Eye (tissue), 1 donor: ENCODE results near the gene COL18A1.
"Not testable (repeated sequence)": the region's sequence is repeated elsewhere in the genome, so short reads cannot be mapped to it uniquely, and the experiment has no call there.

Experiments used
- DNase-seq: peaks from one replicate; pipeline ENCODE4 v3.0.0-alpha.2; 2015

The COL18A1 gene

GRCh38 chr21:45525153-45525909 is 120.4 kb downstream of the COL18A1 start:
- DNase-seq, result no peak

GRCh38 chr21:45525910-45526306 is 120.9 kb downstream of the COL18A1 start:
- no peak for DNase-seq

- DNase-seq, result not testable (repeated sequence)
Measured at GRCh38 chr21:45527151-45527999, 122.4 kb downstream of the COL18A1 start.

DNA sequence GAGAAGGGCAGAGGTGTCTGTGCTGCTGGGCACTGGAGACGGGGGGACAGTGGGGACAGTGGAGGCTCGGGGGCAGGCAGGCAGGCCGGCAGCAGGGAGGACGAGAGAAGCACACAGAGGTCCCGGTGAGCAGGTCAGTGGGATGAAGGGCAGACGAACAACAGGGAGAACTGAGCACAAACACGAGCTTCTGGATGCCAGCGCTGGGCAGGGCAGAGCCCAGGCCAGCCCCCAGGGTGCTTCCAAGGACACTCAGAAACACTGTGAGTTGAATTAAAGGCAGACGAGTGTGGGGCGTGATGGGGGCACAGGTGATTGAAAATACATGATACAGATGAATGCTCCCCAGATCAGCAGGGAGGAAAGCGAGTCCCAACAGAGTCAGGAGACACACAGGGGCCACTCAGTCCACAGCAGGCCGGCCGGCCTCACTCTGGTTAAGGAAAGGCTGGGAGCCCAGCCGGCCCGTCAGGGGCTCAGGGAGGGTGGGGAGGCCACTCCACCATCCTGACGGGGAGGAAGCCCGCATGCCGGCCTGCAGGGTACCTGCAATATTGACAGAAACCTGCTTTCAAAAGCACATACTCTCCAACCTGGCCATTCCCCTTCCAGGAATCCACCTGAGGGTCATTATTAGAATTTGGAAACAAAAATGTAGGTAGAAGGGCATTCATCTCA is 123.2 kb downstream of the COL18A1 start:
- DNase-seq, result no peak

GRCh38 chr21:45528981-45529784 is 124.2 kb downstream of the COL18A1 start:
- no peak for DNase-seq

DNA sequence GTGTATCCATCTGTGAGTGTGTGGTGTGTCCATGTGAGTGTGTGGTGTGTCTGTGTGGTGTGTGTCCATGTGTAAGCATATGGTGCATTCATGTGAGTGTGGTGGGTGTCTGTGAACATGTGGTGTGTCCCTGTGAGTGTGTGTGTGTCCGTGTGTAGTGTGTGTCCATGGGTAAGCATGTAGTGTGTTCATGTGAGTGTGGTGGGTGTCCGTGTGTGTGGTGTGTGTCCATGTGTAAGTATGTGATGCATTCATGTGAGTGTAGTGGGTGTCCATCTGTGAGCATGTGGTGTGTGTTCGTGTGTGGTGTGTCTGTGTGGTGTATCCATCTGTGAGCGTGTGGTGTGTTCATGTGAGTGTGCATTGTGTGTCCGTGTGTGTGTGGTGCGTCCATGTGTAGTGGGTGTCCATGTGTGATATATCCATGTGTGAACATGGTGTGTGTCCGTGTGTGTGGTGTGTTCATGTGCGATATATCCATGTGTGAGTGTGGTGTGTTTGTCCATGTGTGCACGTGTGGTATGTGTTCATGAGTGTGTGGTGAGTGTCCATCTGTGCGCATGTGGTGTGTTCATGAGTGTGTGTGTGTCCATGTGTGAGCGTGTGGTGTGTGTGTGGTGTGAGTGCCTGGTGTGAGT is 124.9 kb downstream of the COL18A1 start:
- DNase-seq, result no peak

- no peak for DNase-seq
Measured at GRCh38 chr21:45530423-45531113, 125.6 kb downstream of the COL18A1 start.

DNA sequence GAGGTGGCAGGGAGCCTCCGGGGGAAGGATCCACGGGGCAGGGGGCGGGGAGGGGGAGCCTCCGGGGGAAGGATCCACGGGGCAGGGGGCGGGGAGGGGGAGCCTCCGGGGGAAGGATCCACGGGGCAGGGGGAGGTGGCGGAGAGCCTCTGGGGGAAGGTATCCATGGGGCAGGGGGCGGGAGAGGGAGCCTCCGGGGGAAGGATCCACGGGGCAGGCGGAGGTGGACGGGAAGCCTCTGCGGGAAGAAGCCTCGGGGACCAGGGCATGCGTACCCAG is 126.1 kb downstream of the COL18A1 start:
- not testable (repeated sequence) for DNase-seq

DNA sequence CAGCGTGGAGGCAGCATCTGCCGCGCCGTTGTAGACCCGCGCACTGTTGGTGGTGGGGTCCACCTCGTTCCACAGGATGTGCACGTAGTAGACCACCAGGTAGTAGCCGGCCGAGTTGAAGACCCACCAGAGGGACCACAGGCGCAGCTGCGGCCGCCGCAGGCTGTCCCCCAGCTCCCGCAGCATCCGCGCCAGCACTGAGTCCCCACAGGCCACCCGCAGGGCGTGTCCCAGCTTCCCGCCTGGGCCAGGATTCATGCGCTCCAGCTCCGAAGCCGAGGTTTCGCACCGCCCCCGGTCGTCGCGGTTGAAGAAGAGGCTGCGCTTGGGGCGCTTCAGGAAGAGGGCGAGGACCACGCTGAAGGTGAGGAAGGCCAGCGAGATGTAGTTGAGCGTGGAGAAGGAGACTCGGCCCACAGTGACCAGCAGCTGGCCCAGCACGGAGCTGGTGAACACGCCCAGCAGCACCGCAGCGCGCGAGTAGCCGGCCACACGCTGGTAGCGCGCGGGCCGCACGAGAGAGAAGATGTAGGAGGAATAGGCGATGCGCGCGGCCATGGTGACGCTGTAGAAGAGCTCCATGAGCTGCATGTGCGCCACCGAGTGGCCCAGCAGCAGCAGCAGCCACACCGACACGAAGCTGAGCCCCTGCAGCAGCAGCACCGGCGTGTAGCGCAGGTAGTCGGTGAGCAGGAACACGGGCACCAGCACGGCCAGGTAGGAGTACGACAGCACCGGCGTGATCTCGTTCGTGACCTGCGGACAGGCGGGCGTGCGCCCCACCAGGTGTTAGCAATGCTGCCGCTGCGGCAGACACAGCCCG is 126.6 kb downstream of the COL18A1 start:
- no peak for DNase-seq

GRCh38 chr21:45532826-45533360 is 127.9 kb downstream of the COL18A1 start:
- DNase-seq, result no peak

- no peak for DNase-seq
Measured at GRCh38 chr21:45533361-45533845, 128.4 kb downstream of the COL18A1 start.

DNA sequence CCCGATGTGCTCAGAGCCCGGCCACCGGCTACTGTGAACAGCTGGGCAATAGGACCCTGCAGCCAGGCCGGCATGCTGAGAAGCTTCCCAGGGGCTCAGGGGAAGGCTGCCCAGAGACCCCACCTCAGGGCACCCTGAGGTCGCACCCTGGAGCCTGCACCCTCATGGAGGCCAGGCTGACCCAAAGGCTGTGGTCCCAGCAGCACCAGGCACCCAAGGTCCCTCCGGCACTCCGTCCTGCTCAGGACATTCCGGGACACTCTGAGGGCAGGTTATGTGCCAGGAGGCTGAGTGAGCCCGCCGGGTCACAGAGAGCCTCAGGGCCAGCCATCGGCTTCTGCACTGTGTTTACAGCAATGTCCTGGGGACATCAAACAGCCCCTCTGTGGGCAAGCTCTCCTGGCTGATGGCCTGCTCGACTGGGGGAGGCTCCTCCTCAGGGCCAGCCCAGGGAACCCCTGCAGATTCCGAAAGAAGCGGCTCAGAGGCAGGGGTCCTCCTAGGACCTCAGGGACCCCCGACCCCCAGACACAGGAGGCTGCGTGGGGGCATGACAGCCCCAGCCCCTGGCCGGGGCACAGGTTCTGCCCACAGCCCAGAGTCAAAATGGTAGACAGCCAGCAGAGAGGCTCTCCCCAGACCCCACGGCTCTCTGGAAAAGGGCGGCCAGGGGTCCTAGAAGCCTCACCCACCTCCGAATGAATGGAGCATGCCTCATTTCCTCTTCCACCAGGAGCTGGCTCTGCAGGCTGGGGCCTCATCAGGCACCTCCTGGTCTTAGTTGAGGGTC is 129.1 kb downstream of the COL18A1 start:
- DNase-seq, result no peak

GRCh38 chr21:45534636-45535331 is 129.8 kb downstream of the COL18A1 start:
- DNase-seq, result peak; percentile 92

- DNase-seq, result no peak
Measured at GRCh38 chr21:45535341-45536081, 130.5 kb downstream of the COL18A1 start.

GRCh38 chr21:45536301-45537081 is 131.5 kb downstream of the COL18A1 start:
- DNase-seq, result peak; percentile 55

DNA sequence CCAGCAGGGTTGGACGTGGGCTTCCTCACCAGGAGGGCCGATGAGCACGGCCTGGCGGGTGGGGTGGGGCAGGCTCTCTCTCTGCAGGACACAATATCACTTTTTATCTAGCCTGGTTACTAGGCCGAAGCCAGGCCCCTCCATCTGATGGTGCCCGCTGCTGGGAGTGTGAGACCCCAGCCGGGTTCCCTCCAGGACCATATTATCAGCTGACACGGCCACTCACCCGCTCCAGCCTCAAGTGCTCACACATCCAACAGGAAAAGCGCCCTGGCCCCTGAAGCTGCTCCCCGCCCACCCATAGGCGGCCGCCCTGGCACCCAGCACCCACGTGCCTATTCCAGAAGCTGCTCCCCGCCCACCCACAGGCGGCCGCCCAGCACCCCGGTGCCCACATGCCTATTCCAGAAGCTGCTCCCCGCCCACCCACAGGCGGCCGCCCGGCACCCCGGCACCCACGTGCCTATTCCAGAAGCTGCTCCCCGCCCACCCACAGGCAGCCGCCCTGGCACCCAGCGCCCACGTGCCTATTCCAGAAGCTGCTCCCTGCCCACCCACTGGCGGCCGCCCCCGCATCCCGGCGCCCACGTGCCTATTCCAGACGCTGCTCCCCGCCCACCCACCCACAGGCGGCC is 132.3 kb downstream of the COL18A1 start:
- no peak for DNase-seq
